Measurements from ENCODE around the gene PCBP3.
"Not testable (repeated sequence)": the region's sequence is repeated elsewhere in the genome, so short reads cannot be mapped to it uniquely, and the experiment has no call there.

PCBP3 gene

GRCh38 chr21:45952974-45953373 is 309.4 kb downstream of the PCBP3 start:
- no peaks in the 10 kb centered on the region for H3K27me3 ChIP-seq (ENCODE audit: insufficient read depth, insufficient read length)
- no peak overlapping the region for H3K4me3 ChIP-seq (ENCODE audit: insufficient read length, low read depth)
- no peak overlapping the region for H3K9ac ChIP-seq (ENCODE audit: insufficient read length, low read depth)
- TF ChIP-seq ZNF274 (IDR thresholded peaks at IDR 0.05; ENCODE audit: low read depth, low read length): no peak
- no peak for TF ChIP-seq YY1 (IDR thresholded peaks at IDR 0.05; ENCODE audit: insufficient read depth, insufficient read length)
- no peak for TF ChIP-seq SUZ12 (IDR thresholded peaks at IDR 0.05; ENCODE audit: extremely low read depth, insufficient read depth, insufficient read length)
- H3K36me3 ChIP-seq (ENCODE audit: insufficient read depth, insufficient read length, low read length): no peaks in the 10 kb centered on the region
- H3K4me1 ChIP-seq (ENCODE audit: insufficient read depth, insufficient read length): peaks cover 24% of the 10 kb centered on the region
- H3K9me3 ChIP-seq (ENCODE audit: insufficient read depth, low read length): peaks cover 27% of the 10 kb centered on the region
- DNase-seq (ENCODE audit: low read depth, low spot score): no peak

GRCh38 chr21:45954261-45954660 is 310.7 kb downstream of the PCBP3 start:
- H3K4me3 ChIP-seq (ENCODE audit: insufficient read length, low read depth): no peak overlapping the region
- no peak overlapping the region for H3K9ac ChIP-seq (ENCODE audit: insufficient read length, low read depth)
- no peak for DNase-seq (ENCODE audit: low read depth, low spot score)
- no peaks in the 10 kb centered on the region for H3K27me3 ChIP-seq (ENCODE audit: insufficient read depth, insufficient read length)
- H3K36me3 ChIP-seq (ENCODE audit: insufficient read depth, insufficient read length, low read length): no peaks in the 10 kb centered on the region
- peaks cover 19% of the 10 kb centered on the region for H3K4me1 ChIP-seq (ENCODE audit: insufficient read depth, insufficient read length)
- TF ChIP-seq ZNF274 (IDR thresholded peaks at IDR 0.05; ENCODE audit: low read depth, low read length) (no peak), SUZ12 (IDR thresholded peaks at IDR 0.05; ENCODE audit: extremely low read depth, insufficient read depth, insufficient read length) (no peak), YY1 (IDR thresholded peaks at IDR 0.05; ENCODE audit: insufficient read depth, insufficient read length) (no peak)
- peaks cover 30% of the 10 kb centered on the region for H3K9me3 ChIP-seq (ENCODE audit: insufficient read depth, low read length)

- H3K27me3 ChIP-seq (ENCODE audit: insufficient read depth, insufficient read length): no peaks in the 10 kb centered on the region
- TF ChIP-seq ZNF274 (IDR thresholded peaks at IDR 0.05; ENCODE audit: low read depth, low read length) (no peak), YY1 (IDR thresholded peaks at IDR 0.05; ENCODE audit: insufficient read depth, insufficient read length) (no peak), SUZ12 (IDR thresholded peaks at IDR 0.05; ENCODE audit: extremely low read depth, insufficient read depth, insufficient read length) (no peak)
- H3K9ac ChIP-seq (ENCODE audit: insufficient read length, low read depth): no peak overlapping the region
Measured at GRCh38 chr21:45954921-45955320, 311.4 kb downstream of the PCBP3 start.

GRCh38 chr21:45957551-45957950 is 314.0 kb downstream of the PCBP3 start:
- no peaks in the 10 kb centered on the region for H3K4me1 ChIP-seq (ENCODE audit: insufficient read depth, insufficient read length)
- no peaks in the 10 kb centered on the region for H3K27me3 ChIP-seq (ENCODE audit: insufficient read depth, insufficient read length)
- DNase-seq (ENCODE audit: low read depth, low spot score): no peak
- H3K9me3 ChIP-seq (ENCODE audit: insufficient read depth, low read length): peaks cover 63% of the 10 kb centered on the region
- H3K36me3 ChIP-seq (ENCODE audit: insufficient read depth, insufficient read length, low read length): no peaks in the 10 kb centered on the region
- TF ChIP-seq SUZ12 (IDR thresholded peaks at IDR 0.05; ENCODE audit: extremely low read depth, insufficient read depth, insufficient read length): no peak
- TF ChIP-seq YY1 (IDR thresholded peaks at IDR 0.05; ENCODE audit: insufficient read depth, insufficient read length): no peak
- TF ChIP-seq ZNF274 (IDR thresholded peaks at IDR 0.05; ENCODE audit: low read depth, low read length): no peak
- no peak overlapping the region for H3K4me3 ChIP-seq (ENCODE audit: insufficient read length, low read depth)
- no peak overlapping the region for H3K9ac ChIP-seq (ENCODE audit: insufficient read length, low read depth)

More at GRCh38 chr21:45954921-45955320, 311.4 kb downstream of the PCBP3 start:
- peaks cover 37% of the 10 kb centered on the region for H3K9me3 ChIP-seq (ENCODE audit: insufficient read depth, low read length)
- no peaks in the 10 kb centered on the region for H3K36me3 ChIP-seq (ENCODE audit: insufficient read depth, insufficient read length, low read length)
- no peak overlapping the region for H3K4me3 ChIP-seq (ENCODE audit: insufficient read length, low read depth)
- H3K4me1 ChIP-seq (ENCODE audit: insufficient read depth, insufficient read length): peaks cover 16% of the 10 kb centered on the region
- no peak for DNase-seq (ENCODE audit: low read depth, low spot score)

- Histone ChIP-seq H3K9me3 (ENCODE audit: insufficient read depth, low read length) (peaks cover 68% of the 10 kb centered on the region), H3K4me1 (ENCODE audit: insufficient read depth, insufficient read length) (no peaks in the 10 kb centered on the region), H3K9ac (ENCODE audit: insufficient read length, low read depth) (no peak overlapping the region), H3K4me3 (ENCODE audit: insufficient read length, low read depth) (no peak overlapping the region), H3K27me3 (ENCODE audit: insufficient read depth, insufficient read length) (no peaks in the 10 kb centered on the region), H3K36me3 (ENCODE audit: insufficient read depth, insufficient read length, low read length) (no peaks in the 10 kb centered on the region)
- TF ChIP-seq SUZ12 (IDR thresholded peaks at IDR 0.05; ENCODE audit: extremely low read depth, insufficient read depth, insufficient read length) (no peak), YY1 (IDR thresholded peaks at IDR 0.05; ENCODE audit: insufficient read depth, insufficient read length) (no peak), ZNF274 (IDR thresholded peaks at IDR 0.05; ENCODE audit: low read depth, low read length) (no peak)
- DNase-seq (ENCODE audit: low read depth, low spot score): no peak
Measured at GRCh38 chr21:45957981-45958600, 314.6 kb downstream of the PCBP3 start.

GRCh38 chr21:45959182-45959581 is 315.7 kb downstream of the PCBP3 start:
- Histone ChIP-seq H3K4me1 (ENCODE audit: insufficient read depth, insufficient read length) (no peaks in the 10 kb centered on the region), H3K9ac (ENCODE audit: insufficient read length, low read depth) (no peak overlapping the region), H3K36me3 (ENCODE audit: insufficient read depth, insufficient read length, low read length) (no peaks in the 10 kb centered on the region), H3K9me3 (ENCODE audit: insufficient read depth, low read length) (peaks cover 79% of the 10 kb centered on the region), H3K27me3 (ENCODE audit: insufficient read depth, insufficient read length) (no peaks in the 10 kb centered on the region), H3K4me3 (ENCODE audit: insufficient read length, low read depth) (no peak overlapping the region)
- no peak for TF ChIP-seq SUZ12 (IDR thresholded peaks at IDR 0.05; ENCODE audit: extremely low read depth, insufficient read depth, insufficient read length)
- TF ChIP-seq YY1 (IDR thresholded peaks at IDR 0.05; ENCODE audit: insufficient read depth, insufficient read length): no peak
- no peak for TF ChIP-seq ZNF274 (IDR thresholded peaks at IDR 0.05; ENCODE audit: low read depth, low read length)
- no peak for DNase-seq (ENCODE audit: low read depth, low spot score)

- H3K27me3 ChIP-seq (ENCODE audit: insufficient read depth, insufficient read length): no peaks in the 10 kb centered on the region
- H3K9ac ChIP-seq (ENCODE audit: insufficient read length, low read depth): no peak overlapping the region
- H3K36me3 ChIP-seq (ENCODE audit: insufficient read depth, insufficient read length, low read length): no peaks in the 10 kb centered on the region
- no peak for DNase-seq (ENCODE audit: low read depth, low spot score)
- TF ChIP-seq YY1 (IDR thresholded peaks at IDR 0.05; ENCODE audit: insufficient read depth, insufficient read length): no peak
- TF ChIP-seq SUZ12 (IDR thresholded peaks at IDR 0.05; ENCODE audit: extremely low read depth, insufficient read depth, insufficient read length): no peak
- no peak for TF ChIP-seq ZNF274 (IDR thresholded peaks at IDR 0.05; ENCODE audit: low read depth, low read length)
- H3K9me3 ChIP-seq (ENCODE audit: insufficient read depth, low read length): peaks cover 85% of the 10 kb centered on the region
- no peaks in the 10 kb centered on the region for H3K4me1 ChIP-seq (ENCODE audit: insufficient read depth, insufficient read length)
- H3K4me3 ChIP-seq (ENCODE audit: insufficient read length, low read depth): no peak overlapping the region
Measured at GRCh38 chr21:45959779-45960390, 316.4 kb downstream of the PCBP3 start.

GRCh38 chr21:45961408-45961807 is 317.9 kb downstream of the PCBP3 start:
- H3K9me3 ChIP-seq (ENCODE audit: insufficient read depth, low read length): peaks cover 85% of the 10 kb centered on the region
- H3K4me3 ChIP-seq (ENCODE audit: insufficient read length, low read depth); DNase-seq (ENCODE audit: low read depth, low spot score); H3K9ac ChIP-seq (ENCODE audit: insufficient read length, low read depth); H3K4me1 ChIP-seq (ENCODE audit: insufficient read depth, insufficient read length); H3K36me3 ChIP-seq (ENCODE audit: insufficient read depth, insufficient read length, low read length); H3K27me3 ChIP-seq (ENCODE audit: insufficient read depth, insufficient read length): not testable (repeated sequence)
